Neuronal stem cell (in vitro differentiated cells): ENCODE measurements around the gene MFAP4.

Experiments
- DNase-seq: peaks from one replicate; pipeline ENCODE4 v3.0.0-alpha.2; 2013; ENCODE audit warnings: low spot score
- H2AFZ ChIP-seq: one replicate; pipeline ENCODE4 v1.6.1; 2013; ENCODE audit warnings: mild to moderate bottlenecking, low read length, inconsistent platforms
- H2AK5ac ChIP-seq: 2 replicates; pipeline ENCODE4 v1.6.1; 2013; ENCODE audit warnings: low read depth, mild to moderate bottlenecking, inconsistent platforms, low read length, moderate library complexity, mixed read lengths
- H2BK120ac ChIP-seq: 2 replicates; pipeline ENCODE4 v1.6.1; 2013; ENCODE audit warnings: low read depth, mild to moderate bottlenecking, inconsistent platforms, low read length, moderate library complexity, mixed read lengths
- H2BK12ac ChIP-seq: one replicate; pipeline ENCODE4 v1.6.1; 2013; ENCODE audit warnings: low read length, inconsistent platforms
- H2BK15ac ChIP-seq: 2 replicates; pipeline ENCODE4 v1.6.1; 2013; ENCODE audit warnings: mild to moderate bottlenecking, low read length, inconsistent platforms, mixed read lengths
- H2BK5ac ChIP-seq: one replicate; pipeline ENCODE4 v1.6.1; 2013; ENCODE audit warnings: inconsistent platforms, mild to moderate bottlenecking, low read length, moderate library complexity
- H3K14ac ChIP-seq: one replicate; pipeline ENCODE4 v1.6.1; 2013; ENCODE audit warnings: low read length, inconsistent platforms
- H3K18ac ChIP-seq: 2 replicates; pipeline ENCODE4 v1.6.1; 2013; ENCODE audit warnings: low read length, inconsistent platforms
- H3K23ac ChIP-seq: 2 replicates; pipeline ENCODE4 v1.6.1; 2013; ENCODE audit warnings: low read depth, mild to moderate bottlenecking, mixed read lengths, low read length, inconsistent platforms; ENCODE audit not compliant: poor library complexity
- H3K27ac ChIP-seq: replicated peaks from 3 replicates; pipeline ENCODE4 v1.5.1; 2013; ENCODE audit warnings: low read length, inconsistent platforms
- H3K27me3 ChIP-seq, 3 experiments: 2 replicates each; pipeline ENCODE4 v1.6.1; 2013; ENCODE audit warnings: low read length in 3 of 3, mild to moderate bottlenecking in 2 of 3, inconsistent platforms in 1 of 3, low read depth in 1 of 3, mixed read lengths in 1 of 3, moderate library complexity in 1 of 3; ENCODE audit not compliant: control insufficient read depth in 3 of 3, insufficient read depth in 3 of 3
- H3K36me3 ChIP-seq, 2 donors: replicated peaks in 1 of 2; 2 replicates each; pipeline ENCODE4 v1.6.1; 2013; ENCODE audit warnings: low read length in 2 of 2; ENCODE audit not compliant: control insufficient read depth in 2 of 2, insufficient read depth in 2 of 2
- H3K4ac ChIP-seq: 2 replicates; pipeline ENCODE4 v1.6.1; 2013; ENCODE audit warnings: inconsistent platforms, mild to moderate bottlenecking, low read length, moderate library complexity
- H3K4me1 ChIP-seq, 2 donors: 1 replicate in 1 of 2; 2 replicates in 1 of 2; pipeline ENCODE4 v1.6.1; 2013; ENCODE audit warnings: low read length in 2 of 2, low read depth in 1 of 2; ENCODE audit not compliant: control insufficient read depth in 2 of 2, insufficient read depth in 1 of 2
- H3K4me2 ChIP-seq: one replicate; pipeline ENCODE4 v1.6.1; 2013; ENCODE audit warnings: mild to moderate bottlenecking, low read length, inconsistent platforms; ENCODE audit not compliant: insufficient read depth, poor library complexity, severe bottlenecking
- H3K4me3 ChIP-seq, 2 donors: 2 replicates each; pipeline ENCODE4 v1.5.1; 2013; ENCODE audit warnings: low read length in 2 of 2, mild to moderate bottlenecking in 2 of 2, inconsistent platforms in 1 of 2, moderate library complexity in 1 of 2
- H3K79me1 ChIP-seq: one replicate; pipeline ENCODE4 v1.6.1; 2013; ENCODE audit warnings: low read depth, mild to moderate bottlenecking, inconsistent platforms, low read length, moderate library complexity
- H3K9ac ChIP-seq: one replicate; pipeline ENCODE4 v1.6.1; 2013; ENCODE audit warnings: mild to moderate bottlenecking, low read depth, low read length, inconsistent platforms; ENCODE audit not compliant: poor library complexity
- H3K9me3 ChIP-seq, 2 donors: replicated peaks in 1 of 2; 2 replicates each; pipeline versions ENCODE3 to v1.6.1; 2013; ENCODE audit warnings: low read length in 2 of 2, mild to moderate bottlenecking in 2 of 2, inconsistent platforms in 1 of 2, low read depth in 1 of 2, mixed read lengths in 1 of 2, moderate library complexity in 1 of 2; ENCODE audit not compliant: control insufficient read depth in 2 of 2, insufficient read depth in 1 of 2
- H4K8ac ChIP-seq: one replicate; pipeline ENCODE4 v1.6.1; 2013; ENCODE audit warnings: low read depth, mild to moderate bottlenecking, inconsistent platforms, low read length, moderate library complexity
- H4K91ac ChIP-seq: one replicate; pipeline ENCODE4 v1.6.1; 2013; ENCODE audit warnings: low read length, low read depth, mild to moderate bottlenecking, inconsistent platforms; ENCODE audit not compliant: poor library complexity
- WGBS, 2 donors: extraction: QIAGEN DNeasy Blood & Tissue Kit; methylation state at CpG; one replicate each; pipeline ENCODE4 v1.1.7; 2013; ENCODE audit warnings: missing lambda C conversion rate in 2 of 2, mixed read lengths in 1 of 2; ENCODE audit not compliant: insufficient read length in 2 of 2, insufficient replicate concordance in 1 of 2; ENCODE audit errors: extremely low coverage in 2 of 2; 5-methylcytosine and 5-hydroxymethylcytosine counted together

MFAP4 gene

GRCh38 chr17:19426631-19427030 is 39.6 kb upstream of the MFAP4 start:
- no peak overlapping the region for H2BK5ac ChIP-seq
- no peak overlapping the region for H2AK5ac ChIP-seq
- peaks cover 0 to 2% of the 10 kb centered on the region in 2 donors for H3K4me1 ChIP-seq
- H3K36me3 ChIP-seq: no peaks in the 10 kb centered on the region
- DNase-seq: no peak
- no peak overlapping the region for H3K18ac ChIP-seq
- H2BK120ac ChIP-seq: no peak overlapping the region
- no peak overlapping the region for H3K9ac ChIP-seq
- no peaks in the 10 kb centered on the region for H3K27me3 ChIP-seq
- H3K4me3 ChIP-seq: no peak overlapping the region
- H3K27ac ChIP-seq: no peak overlapping the region
- no peak overlapping the region for H2BK12ac ChIP-seq
- H4K8ac ChIP-seq: no peak overlapping the region
- H3K9me3 ChIP-seq: no peaks in the 10 kb centered on the region
- H3K4ac ChIP-seq: no peak overlapping the region
- H2AFZ ChIP-seq: no peak overlapping the region
- no peak overlapping the region for H4K91ac ChIP-seq
- H3K14ac ChIP-seq: no peak overlapping the region
- H3K79me1 ChIP-seq: no peaks in the 10 kb centered on the region
- H3K23ac ChIP-seq: no peak overlapping the region
- H2BK15ac ChIP-seq: no peak overlapping the region
- no CpG with 5 or more reads among the region's 5 CpGs for WGBS, 2 donors
- H3K4me2 ChIP-seq: no peak overlapping the region

GRCh38 chr17:19424934-19425868 is 38.2 kb upstream of the MFAP4 start:
- Histone ChIP-seq H2AFZ (no peak overlapping the region), H3K27me3 (peaks cover 0 to 3% (median 0%) of the 10 kb centered on the region in 3 experiments), H4K91ac (no peak overlapping the region), H2AK5ac (no peak overlapping the region), H3K23ac (no peak overlapping the region), H3K9ac (no peak overlapping the region), H3K27ac (no peak overlapping the region), H3K4ac (no peak overlapping the region), H2BK120ac (no peak overlapping the region), H4K8ac (no peak overlapping the region), H2BK5ac (no peak overlapping the region), H3K14ac (no peak overlapping the region), H2BK15ac (no peak overlapping the region), H2BK12ac (no peak overlapping the region), H3K9me3 (no peaks in the 10 kb centered on the region), H3K36me3 (no peaks in the 10 kb centered on the region), H3K4me3 (no peak overlapping the region), H3K4me1 (peaks cover 0 to 2% of the 10 kb centered on the region in 2 donors), H3K18ac (no peak overlapping the region), H3K79me1 (no peaks in the 10 kb centered on the region), H3K4me2 (no peak overlapping the region)
- DNase-seq: no peak
- no CpG with 5 or more reads among the region's 8 CpGs for WGBS, 2 donors

- Histone ChIP-seq H3K9me3 (no peaks in the 10 kb centered on the region), H3K23ac (no peak overlapping the region), H2BK15ac (no peak overlapping the region), H3K14ac (no peak overlapping the region), H4K91ac (no peak overlapping the region), H3K18ac (no peak overlapping the region), H3K4me3 (no peak overlapping the region), H3K79me1 (no peaks in the 10 kb centered on the region), H3K27ac (no peak overlapping the region), H3K4me1 (no peaks in the 10 kb centered on the region), H4K8ac (no peak overlapping the region), H2BK5ac (no peak overlapping the region), H3K4me2 (no peak overlapping the region), H2BK12ac (no peak overlapping the region), H3K9ac (no peak overlapping the region), H2BK120ac (no peak overlapping the region), H3K4ac (no peak overlapping the region), H2AK5ac (no peak overlapping the region), H3K27me3 (peaks cover 0 to 20% (median 0%) of the 10 kb centered on the region in 3 experiments), H3K36me3 (no peaks in the 10 kb centered on the region), H2AFZ (no peak overlapping the region)
- DNase-seq: no peak
- WGBS, 2 donors: no CpG with 5 or more reads among the region's 6 CpGs
Measured at GRCh38 chr17:19421926-19422325, 34.9 kb upstream of the MFAP4 start.

GRCh38 chr17:19421219-19421618 is 34.2 kb upstream of the MFAP4 start:
- H2BK5ac ChIP-seq: no peak overlapping the region
- no peaks in the 10 kb centered on the region for H3K9me3 ChIP-seq
- H4K8ac ChIP-seq: no peak overlapping the region
- no peak overlapping the region for H2BK120ac ChIP-seq
- WGBS, 2 donors: no CpG with 5 or more reads among the region's 4 CpGs
- no peaks in the 10 kb centered on the region for H3K36me3 ChIP-seq
- H3K4me3 ChIP-seq: no peak overlapping the region
- DNase-seq: no peak
- H3K4me1 ChIP-seq: no peaks in the 10 kb centered on the region
- no peak overlapping the region for H2BK15ac ChIP-seq
- H3K4ac ChIP-seq: no peak overlapping the region
- H2AK5ac ChIP-seq: no peak overlapping the region
- H3K27ac ChIP-seq: no peak overlapping the region
- no peaks in the 10 kb centered on the region for H3K79me1 ChIP-seq
- H3K27me3 ChIP-seq: peaks cover 0 to 26% (median 0%) of the 10 kb centered on the region in 3 experiments
- no peak overlapping the region for H3K4me2 ChIP-seq
- no peak overlapping the region for H4K91ac ChIP-seq
- no peak overlapping the region for H3K9ac ChIP-seq
- H3K23ac ChIP-seq: no peak overlapping the region
- H3K18ac ChIP-seq: no peak overlapping the region
- no peak overlapping the region for H2BK12ac ChIP-seq
- no peak overlapping the region for H2AFZ ChIP-seq
- H3K14ac ChIP-seq: no peak overlapping the region
